Fibroblast of villous mesenchyme (primary cell): ENCODE results near the gene SMARCA2. TPM values are rescaled to one million over a fixed set of nuclear protein-coding genes. Genes with fewer than 3 reads are reported as not detected.

Source experiments
- DNase-seq: peaks from one replicate; pipeline ENCODE4 v3.0.0-alpha.2; 2010; ENCODE audit warnings: low read depth
- H3K4me3 ChIP-seq: 2 replicates; pipeline ENCODE4 v1.5.1; 2011; ENCODE audit warnings: low read depth, mild to moderate bottlenecking, low read length
- total RNA-seq: library from RNA; depleted of rRNA; stranded (reverse); fragments of >200 nt; gene quantifications from 2 replicates; pipeline ENCODE4 v1.2.3, GENCODE V29; 2012
- TF ChIP-seq, protein P1 (sequence below): IDR thresholded peaks from 2 replicates; pipeline ENCODE4 v1.5.1; 2012; ENCODE audit warnings: low read depth, mild to moderate bottlenecking, low read length; ENCODE audit not compliant: insufficient read depth

Gene SMARCA2
- total RNA-seq, 1 donor, result 51.4 TPM

DNA sequence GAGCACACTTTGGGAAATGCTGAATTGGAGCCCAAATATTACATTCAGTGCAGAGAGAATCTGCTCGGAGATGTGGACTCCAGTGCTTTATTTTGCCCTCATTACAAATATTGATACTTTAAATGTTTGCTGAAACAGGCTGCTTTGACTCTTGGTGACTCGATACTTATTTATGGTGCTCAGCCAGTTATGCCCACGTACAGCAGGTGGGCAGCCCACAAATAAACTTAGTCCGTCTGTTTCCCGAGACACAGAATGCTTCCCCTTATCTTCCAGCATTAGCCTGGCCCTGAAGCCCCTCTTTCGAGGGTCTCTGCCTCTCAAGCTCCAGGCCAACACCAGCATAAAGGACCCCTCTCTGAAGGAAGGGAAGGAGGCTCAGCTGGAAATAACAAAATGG is 158.7 kb downstream of the SMARCA2 start:
- TF ChIP-seq, protein P1, sequence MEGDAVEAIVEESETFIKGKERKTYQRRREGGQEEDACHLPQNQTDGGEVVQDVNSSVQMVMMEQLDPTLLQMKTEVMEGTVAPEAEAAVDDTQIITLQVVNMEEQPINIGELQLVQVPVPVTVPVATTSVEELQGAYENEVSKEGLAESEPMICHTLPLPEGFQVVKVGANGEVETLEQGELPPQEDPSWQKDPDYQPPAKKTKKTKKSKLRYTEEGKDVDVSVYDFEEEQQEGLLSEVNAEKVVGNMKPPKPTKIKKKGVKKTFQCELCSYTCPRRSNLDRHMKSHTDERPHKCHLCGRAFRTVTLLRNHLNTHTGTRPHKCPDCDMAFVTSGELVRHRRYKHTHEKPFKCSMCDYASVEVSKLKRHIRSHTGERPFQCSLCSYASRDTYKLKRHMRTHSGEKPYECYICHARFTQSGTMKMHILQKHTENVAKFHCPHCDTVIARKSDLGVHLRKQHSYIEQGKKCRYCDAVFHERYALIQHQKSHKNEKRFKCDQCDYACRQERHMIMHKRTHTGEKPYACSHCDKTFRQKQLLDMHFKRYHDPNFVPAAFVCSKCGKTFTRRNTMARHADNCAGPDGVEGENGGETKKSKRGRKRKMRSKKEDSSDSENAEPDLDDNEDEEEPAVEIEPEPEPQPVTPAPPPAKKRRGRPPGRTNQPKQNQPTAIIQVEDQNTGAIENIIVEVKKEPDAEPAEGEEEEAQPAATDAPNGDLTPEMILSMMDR, result no peak
- H3K4me3 ChIP-seq, result no peak overlapping the region
- no peak for DNase-seq

DNA sequence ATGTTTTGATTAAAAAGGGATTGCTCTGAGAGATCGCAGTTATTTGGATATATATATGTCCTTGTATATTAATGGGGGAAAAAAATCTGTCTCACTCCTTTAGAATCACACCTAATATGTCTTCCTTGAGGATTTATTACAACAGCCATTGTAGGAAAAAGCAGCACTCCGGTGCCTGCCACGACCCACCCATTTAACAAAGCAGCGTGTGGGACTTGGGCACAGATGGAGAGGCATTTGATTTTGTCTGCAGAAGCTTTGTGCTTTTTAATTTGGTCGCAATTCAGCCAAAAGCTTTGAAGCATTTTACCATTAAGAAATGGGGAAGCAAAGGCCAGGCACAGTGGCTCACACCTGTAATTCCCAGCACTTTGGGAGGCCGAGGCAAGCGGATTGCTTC is 159.2 kb downstream of the SMARCA2 start:
- no peak overlapping the region for H3K4me3 ChIP-seq
- TF ChIP-seq, protein P1, result no peak
- DNase-seq, result no peak

GRCh38 chr9:2174911-2175310 is 159.8 kb downstream of the SMARCA2 start:
- no peak overlapping the region for H3K4me3 ChIP-seq
- DNase-seq, result no peak
- TF ChIP-seq, protein P1, result no peak

- H3K4me3 ChIP-seq, result no peak overlapping the region
- TF ChIP-seq, protein P1, result no peak
- DNase-seq, result no peak
Observed at GRCh38 chr9:2177121-2177520, 162.0 kb downstream of the SMARCA2 start.

GRCh38 chr9:2178034-2178734 is 163.0 kb downstream of the SMARCA2 start:
- TF ChIP-seq, protein P1, result no peak
- no peak overlapping the region for H3K4me3 ChIP-seq
- no peak for DNase-seq

DNA sequence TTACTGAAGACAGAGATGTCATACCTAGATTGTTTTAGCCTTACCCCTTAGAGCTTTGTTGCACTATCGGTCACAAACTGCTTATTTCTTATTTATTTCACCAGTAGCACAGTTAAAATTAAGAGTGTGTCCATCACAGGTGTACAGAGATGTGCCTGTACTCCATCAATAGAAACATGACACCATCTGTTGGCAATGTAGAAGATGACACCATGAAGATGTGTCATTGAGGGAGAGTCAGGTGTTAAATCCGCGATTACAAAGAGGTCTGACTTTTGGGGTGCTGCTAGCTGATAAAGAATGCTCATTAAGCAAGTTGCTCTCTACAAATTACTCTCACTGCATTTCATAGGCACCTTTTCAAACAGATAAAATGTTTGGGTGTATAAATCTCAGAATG is 164.4 kb downstream of the SMARCA2 start:
- no peak for DNase-seq
- TF ChIP-seq, protein P1, result no peak

DNA sequence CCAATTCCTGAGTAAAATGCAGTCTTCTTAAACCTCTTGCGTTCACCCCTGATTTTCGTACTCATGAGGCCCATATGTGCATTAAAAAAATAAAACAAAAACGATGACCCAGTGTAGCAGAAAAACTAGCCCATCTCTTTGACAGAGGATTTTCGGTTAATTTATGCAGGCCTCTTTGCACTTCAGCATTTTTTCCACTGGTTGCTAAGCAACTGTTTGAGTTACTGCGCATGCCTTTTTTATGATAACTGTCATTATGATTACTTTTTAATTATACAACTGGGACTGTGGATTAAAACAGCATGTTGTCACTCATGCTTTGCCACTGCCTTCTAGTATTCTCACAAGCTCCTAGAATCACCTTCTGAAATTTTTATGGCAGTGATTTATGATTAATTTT is 165.0 kb downstream of the SMARCA2 start:
- DNase-seq, result peak; percentile 23
- no peak overlapping the region for H3K4me3 ChIP-seq
- TF ChIP-seq, protein P1, result no peak

More for the DNA sequence above, 164.4 kb downstream of the SMARCA2 start:
- H3K4me3 ChIP-seq, result no peak overlapping the region
